Neuronal stem cell (in vitro differentiated cells): Measurements from ENCODE around the gene SPECC1.
"Not testable (repeated sequence)": the region's sequence is repeated elsewhere in the genome, so short reads cannot be mapped to it uniquely, and the experiment has no call there.

Experiments
- DNase-seq: peaks from one replicate; pipeline ENCODE4 v3.0.0-alpha.2; 2013; ENCODE audit warnings: low spot score
- H2AFZ ChIP-seq: one replicate; pipeline ENCODE4 v1.6.1; 2013; ENCODE audit warnings: mild to moderate bottlenecking, low read length, inconsistent platforms
- H2AK5ac ChIP-seq: 2 replicates; pipeline ENCODE4 v1.6.1; 2013; ENCODE audit warnings: low read depth, mild to moderate bottlenecking, inconsistent platforms, low read length, moderate library complexity, mixed read lengths
- H2BK120ac ChIP-seq: 2 replicates; pipeline ENCODE4 v1.6.1; 2013; ENCODE audit warnings: low read depth, mild to moderate bottlenecking, inconsistent platforms, low read length, moderate library complexity, mixed read lengths
- H2BK12ac ChIP-seq: one replicate; pipeline ENCODE4 v1.6.1; 2013; ENCODE audit warnings: low read length, inconsistent platforms
- H2BK15ac ChIP-seq: 2 replicates; pipeline ENCODE4 v1.6.1; 2013; ENCODE audit warnings: mild to moderate bottlenecking, low read length, inconsistent platforms, mixed read lengths
- H2BK5ac ChIP-seq: one replicate; pipeline ENCODE4 v1.6.1; 2013; ENCODE audit warnings: inconsistent platforms, mild to moderate bottlenecking, low read length, moderate library complexity
- H3K14ac ChIP-seq: one replicate; pipeline ENCODE4 v1.6.1; 2013; ENCODE audit warnings: low read length, inconsistent platforms
- H3K18ac ChIP-seq: 2 replicates; pipeline ENCODE4 v1.6.1; 2013; ENCODE audit warnings: low read length, inconsistent platforms
- H3K23ac ChIP-seq: 2 replicates; pipeline ENCODE4 v1.6.1; 2013; ENCODE audit warnings: low read depth, mild to moderate bottlenecking, mixed read lengths, low read length, inconsistent platforms; ENCODE audit not compliant: poor library complexity
- H3K27ac ChIP-seq: replicated peaks from 3 replicates; pipeline ENCODE4 v1.5.1; 2013; ENCODE audit warnings: low read length, inconsistent platforms
- H3K27me3 ChIP-seq, 3 experiments: 2 replicates each; pipeline ENCODE4 v1.6.1; 2013; ENCODE audit warnings: low read length in 3 of 3, mild to moderate bottlenecking in 2 of 3, inconsistent platforms in 1 of 3, low read depth in 1 of 3, mixed read lengths in 1 of 3, moderate library complexity in 1 of 3; ENCODE audit not compliant: control insufficient read depth in 3 of 3, insufficient read depth in 3 of 3
- H3K36me3 ChIP-seq, 2 donors: replicated peaks in 1 of 2; 2 replicates each; pipeline ENCODE4 v1.6.1; 2013; ENCODE audit warnings: low read length in 2 of 2; ENCODE audit not compliant: control insufficient read depth in 2 of 2, insufficient read depth in 2 of 2
- H3K4ac ChIP-seq: 2 replicates; pipeline ENCODE4 v1.6.1; 2013; ENCODE audit warnings: inconsistent platforms, mild to moderate bottlenecking, low read length, moderate library complexity
- H3K4me1 ChIP-seq, 2 donors: 1 replicate in 1 of 2; 2 replicates in 1 of 2; pipeline ENCODE4 v1.6.1; 2013; ENCODE audit warnings: low read length in 2 of 2, low read depth in 1 of 2; ENCODE audit not compliant: control insufficient read depth in 2 of 2, insufficient read depth in 1 of 2
- H3K4me2 ChIP-seq: one replicate; pipeline ENCODE4 v1.6.1; 2013; ENCODE audit warnings: mild to moderate bottlenecking, low read length, inconsistent platforms; ENCODE audit not compliant: insufficient read depth, poor library complexity, severe bottlenecking
- H3K4me3 ChIP-seq, 2 donors: 2 replicates each; pipeline ENCODE4 v1.5.1; 2013; ENCODE audit warnings: low read length in 2 of 2, mild to moderate bottlenecking in 2 of 2, inconsistent platforms in 1 of 2, moderate library complexity in 1 of 2
- H3K79me1 ChIP-seq: one replicate; pipeline ENCODE4 v1.6.1; 2013; ENCODE audit warnings: low read depth, mild to moderate bottlenecking, inconsistent platforms, low read length, moderate library complexity
- H3K9ac ChIP-seq: one replicate; pipeline ENCODE4 v1.6.1; 2013; ENCODE audit warnings: mild to moderate bottlenecking, low read depth, low read length, inconsistent platforms; ENCODE audit not compliant: poor library complexity
- H3K9me3 ChIP-seq, 2 donors: replicated peaks in 1 of 2; 2 replicates each; pipeline versions ENCODE3 to v1.6.1; 2013; ENCODE audit warnings: low read length in 2 of 2, mild to moderate bottlenecking in 2 of 2, inconsistent platforms in 1 of 2, low read depth in 1 of 2, mixed read lengths in 1 of 2, moderate library complexity in 1 of 2; ENCODE audit not compliant: control insufficient read depth in 2 of 2, insufficient read depth in 1 of 2
- H4K8ac ChIP-seq: one replicate; pipeline ENCODE4 v1.6.1; 2013; ENCODE audit warnings: low read depth, mild to moderate bottlenecking, inconsistent platforms, low read length, moderate library complexity
- H4K91ac ChIP-seq: one replicate; pipeline ENCODE4 v1.6.1; 2013; ENCODE audit warnings: low read length, low read depth, mild to moderate bottlenecking, inconsistent platforms; ENCODE audit not compliant: poor library complexity
- WGBS, 2 donors: extraction: QIAGEN DNeasy Blood & Tissue Kit; methylation state at CpG; one replicate each; pipeline ENCODE4 v1.1.7; 2013; ENCODE audit warnings: missing lambda C conversion rate in 2 of 2, mixed read lengths in 1 of 2; ENCODE audit not compliant: insufficient read length in 2 of 2, insufficient replicate concordance in 1 of 2; ENCODE audit errors: extremely low coverage in 2 of 2; 5-methylcytosine and 5-hydroxymethylcytosine counted together

Gene SPECC1

GRCh38 chr17:20100806-20101205 lies 91.6 kb downstream of the SPECC1 start:
- H3K4ac ChIP-seq, H2BK120ac ChIP-seq, H3K23ac ChIP-seq, H2BK5ac ChIP-seq, H3K9ac ChIP-seq, H2AK5ac ChIP-seq, H3K4me3 ChIP-seq, H3K79me1 ChIP-seq, H4K8ac ChIP-seq, H4K91ac ChIP-seq, H2AFZ ChIP-seq, H2BK12ac ChIP-seq, DNase-seq, H3K4me2 ChIP-seq, H3K14ac ChIP-seq, H3K27ac ChIP-seq, H2BK15ac ChIP-seq, H3K18ac ChIP-seq, H3K9me3 ChIP-seq, H3K36me3 ChIP-seq: not testable (repeated sequence)
- no CpG with 5 or more reads among the region's 3 CpGs for WGBS, 2 donors
- H3K4me1 ChIP-seq = peaks cover 4 to 10% of the 10 kb centered on the region in 2 donors
- peaks cover 0 to 15% (median 0%) of the 10 kb centered on the region in 3 experiments for H3K27me3 ChIP-seq

- peaks cover 4 to 10% of the 10 kb centered on the region in 2 donors for H3K4me1 ChIP-seq
These were observed 94.6 kb downstream of the SPECC1 start for GRCh38 chr17:20103454-20104446.

GRCh38 chr17:20105539-20106280 lies 96.6 kb downstream of the SPECC1 start:
- H3K14ac ChIP-seq = no peak overlapping the region
- H2BK12ac ChIP-seq = no peak overlapping the region
- no peak overlapping the region for H3K4me2 ChIP-seq
- no CpG with 5 or more reads among the region's 8 CpGs for WGBS, 2 donors
- no peak overlapping the region for H3K4me3 ChIP-seq
- no peak overlapping the region for H4K8ac ChIP-seq
- no peak overlapping the region for H4K91ac ChIP-seq
- H2AK5ac ChIP-seq = no peak overlapping the region
- H3K36me3 ChIP-seq = no peaks in the 10 kb centered on the region
- peaks cover 4 to 10% of the 10 kb centered on the region in 2 donors for H3K4me1 ChIP-seq
- H3K27ac ChIP-seq = no peak overlapping the region
- no peaks in the 10 kb centered on the region for H3K79me1 ChIP-seq
- H3K23ac ChIP-seq = no peak overlapping the region
- no peak overlapping the region for H2AFZ ChIP-seq
- H2BK5ac ChIP-seq = no peak overlapping the region
- H2BK120ac ChIP-seq = no peak overlapping the region
- no peak for DNase-seq
- no peak overlapping the region for H3K9ac ChIP-seq
- peaks cover 0 to 21% (median 0%) of the 10 kb centered on the region in 3 experiments for H3K27me3 ChIP-seq
- H2BK15ac ChIP-seq = no peak overlapping the region
- H3K9me3 ChIP-seq = no peaks in the 10 kb centered on the region
- no peak overlapping the region for H3K4ac ChIP-seq
- H3K18ac ChIP-seq = peak overlapping the region; percentile 41

More at GRCh38 chr17:20103454-20104446, 94.6 kb downstream of the SPECC1 start:
- H3K27ac ChIP-seq = no peak overlapping the region
- H3K4ac ChIP-seq = no peak overlapping the region
- no peak overlapping the region for H3K4me3 ChIP-seq
- no peak overlapping the region for H3K14ac ChIP-seq
- H3K27me3 ChIP-seq = peaks cover 0 to 15% (median 0%) of the 10 kb centered on the region in 3 experiments
- no peak overlapping the region for H4K8ac ChIP-seq
- H4K91ac ChIP-seq = peak overlapping the region; percentile 28
- no peak for DNase-seq
- peak overlapping the region; percentile 64 for H2AFZ ChIP-seq
- no CpG with 5 or more reads among the region's 12 CpGs for WGBS, 2 donors
- H2BK5ac ChIP-seq = no peak overlapping the region
- H3K23ac ChIP-seq = no peak overlapping the region
- H3K9me3 ChIP-seq = no peaks in the 10 kb centered on the region
- no peak overlapping the region for H2BK15ac ChIP-seq
- H3K4me2 ChIP-seq = no peak overlapping the region
- no peak overlapping the region for H2BK12ac ChIP-seq
- peak overlapping the region; percentile 6 for H3K18ac ChIP-seq
- no peaks in the 10 kb centered on the region for H3K36me3 ChIP-seq
- H3K79me1 ChIP-seq = no peaks in the 10 kb centered on the region
- H2AK5ac ChIP-seq = no peak overlapping the region
- H2BK120ac ChIP-seq = no peak overlapping the region
- no peak overlapping the region for H3K9ac ChIP-seq

- not testable (repeated sequence) for H2AK5ac ChIP-seq, H4K91ac ChIP-seq, H4K8ac ChIP-seq, H3K4me1 ChIP-seq, H3K9ac ChIP-seq, H3K9me3 ChIP-seq, H3K36me3 ChIP-seq, H3K27ac ChIP-seq, H2BK120ac ChIP-seq, H3K14ac ChIP-seq, H3K18ac ChIP-seq, H2BK15ac ChIP-seq, H2BK12ac ChIP-seq, DNase-seq, H3K4ac ChIP-seq, H3K79me1 ChIP-seq, H3K23ac ChIP-seq, H2BK5ac ChIP-seq, H3K4me2 ChIP-seq, H2AFZ ChIP-seq, H3K4me3 ChIP-seq
- H3K27me3 ChIP-seq = peaks cover 0 to 24% (median 0%) of the 10 kb centered on the region in 3 experiments
These were observed 97.3 kb downstream of the SPECC1 start for GRCh38 chr17:20106446-20106845.
